ENCODE data around the gene KLRC4. TPM values are rescaled to one million over a fixed set of nuclear protein-coding genes. Genes with fewer than 3 reads are reported as not detected.
"Not testable (repeated sequence)": the region's sequence is repeated elsewhere in the genome, so short reads cannot be mapped to it uniquely, and the experiment has no call there.

KLRC4 gene
- total and polyA plus RNA-seq, 2 experiments from 2014 or later, result not detected

GRCh38 chr12:10422159-10422558 is 12.6 kb upstream of the KLRC4 start:
- ATAC-seq, result peak; percentile 73
- not testable (repeated sequence) for H3K27ac ChIP-seq (ENCODE audit: low read depth); H3K4me2 ChIP-seq; H4K20me1 ChIP-seq (replicated peaks; ENCODE audit: insufficient read depth); H3K27me3 ChIP-seq (ENCODE audit: insufficient read depth); H2AFZ ChIP-seq; H3K4me3 Mint-ChIP-seq; H3K79me2 ChIP-seq (replicated peaks; ENCODE audit: insufficient read depth); H3K27me3 Mint-ChIP-seq (ENCODE audit: insufficient read depth, low read depth, poor library complexity); H3K4me3 ChIP-seq; H3F3A ChIP-seq (replicated peaks; ENCODE audit: low read depth); H3K4me1 Mint-ChIP-seq; H3K9me3 Mint-ChIP-seq; H3K27ac Mint-ChIP-seq; H3K4me1 ChIP-seq (ENCODE audit: insufficient read depth); DNase-seq (ENCODE audit: low spot score); H3K36me3 Mint-ChIP-seq (ENCODE audit: low read depth); H3K9me2 ChIP-seq (ENCODE audit: insufficient read depth); H3K36me3 ChIP-seq (ENCODE audit: insufficient read depth)

GRCh38 chr12:10420334-10420733 is 10.8 kb upstream of the KLRC4 start, which contains the start of gene KLRC3:
Gene KLRC3 (minus strand): TSS chr12:10420595. CDS start chr12:10420550, 45 bp downstream.
- H3K36me3 Mint-ChIP-seq (ENCODE audit: low read depth); H3K36me3 ChIP-seq (ENCODE audit: insufficient read depth); DNase-seq (ENCODE audit: low spot score); H3K4me3 ChIP-seq; H3K4me1 ChIP-seq (ENCODE audit: insufficient read depth); H3K27me3 Mint-ChIP-seq (ENCODE audit: insufficient read depth, low read depth, poor library complexity); H3K9me3 Mint-ChIP-seq; H3K27me3 ChIP-seq (ENCODE audit: insufficient read depth); H3K9me2 ChIP-seq (ENCODE audit: insufficient read depth); ATAC-seq; H3K79me2 ChIP-seq (replicated peaks; ENCODE audit: insufficient read depth); H3K4me2 ChIP-seq; H3K4me3 Mint-ChIP-seq; H3K4me1 Mint-ChIP-seq; H4K20me1 ChIP-seq (replicated peaks; ENCODE audit: insufficient read depth); H3F3A ChIP-seq (replicated peaks; ENCODE audit: low read depth); H2AFZ ChIP-seq; H3K27ac ChIP-seq (ENCODE audit: low read depth); H3K27ac Mint-ChIP-seq: not testable (repeated sequence)

- no peaks in the 10 kb centered on the region for H3K27me3 Mint-ChIP-seq (ENCODE audit: insufficient read depth, low read depth, poor library complexity)
- H3K4me1 Mint-ChIP-seq, result peaks cover 13% of the 10 kb centered on the region; the same call in 2 of the 3 replicates
- H3F3A ChIP-seq (replicated peaks; ENCODE audit: low read depth), result no peaks in the 10 kb centered on the region
- no peak overlapping the region for H3K4me3 ChIP-seq
- no peaks in the 10 kb centered on the region for H3K4me1 ChIP-seq (ENCODE audit: insufficient read depth)
- no peak overlapping the region for H3K27ac ChIP-seq (ENCODE audit: low read depth)
- H3K27ac Mint-ChIP-seq, result no peak overlapping the region
- H3K79me2 ChIP-seq (replicated peaks; ENCODE audit: insufficient read depth), result no peaks in the 10 kb centered on the region
- no peaks in the 10 kb centered on the region for H3K9me3 Mint-ChIP-seq
- DNase-seq (ENCODE audit: low spot score) (no peak), ATAC-seq (peak; percentile 56)
- H3K27me3 ChIP-seq (ENCODE audit: insufficient read depth), result no peaks in the 10 kb centered on the region
- H3K4me2 ChIP-seq, result no peak overlapping the region
- TF ChIP-seq STAT1 (IDR thresholded peaks at IDR 0.05; ENCODE audit: unreplicated experiment), result no peak
- no peak for TF ChIP-seq CREB1 (CRISPR knock-in tag; IDR thresholded peaks at IDR 0.05; ENCODE audit: low read depth)
- H3K36me3 Mint-ChIP-seq (ENCODE audit: low read depth), result no peaks in the 10 kb centered on the region
- H3K4me3 Mint-ChIP-seq, result no peak overlapping the region
- H3K36me3 ChIP-seq (ENCODE audit: insufficient read depth), result no peaks in the 10 kb centered on the region
- no peaks in the 10 kb centered on the region for H4K20me1 ChIP-seq (replicated peaks; ENCODE audit: insufficient read depth)
- no peaks in the 10 kb centered on the region for H3K9me2 ChIP-seq (ENCODE audit: insufficient read depth)
- H2AFZ ChIP-seq, result no peak overlapping the region
Measured at GRCh38 chr12:10408842-10409241, 715 bp downstream of the KLRC4 start.

- Mint-ChIP-seq H3K4me3 (no peak overlapping the region), H3K9me3 (no peaks in the 10 kb centered on the region), H3K4me1 (peaks cover 13% of the 10 kb centered on the region; the same call in 2 of the 3 replicates), H3K27ac (no peak overlapping the region), H3K36me3 (ENCODE audit: low read depth) (no peaks in the 10 kb centered on the region), H3K27me3 (ENCODE audit: insufficient read depth, low read depth, poor library complexity) (no peaks in the 10 kb centered on the region)
- ATAC-seq (no peak), DNase-seq (ENCODE audit: low spot score) (no peak)
- Histone ChIP-seq H3K4me1 (ENCODE audit: insufficient read depth) (no peaks in the 10 kb centered on the region), H3K36me3 (ENCODE audit: insufficient read depth) (no peaks in the 10 kb centered on the region), H3K79me2 (replicated peaks; ENCODE audit: insufficient read depth) (no peaks in the 10 kb centered on the region), H3K9me2 (ENCODE audit: insufficient read depth) (no peaks in the 10 kb centered on the region), H4K20me1 (replicated peaks; ENCODE audit: insufficient read depth) (no peaks in the 10 kb centered on the region), H2AFZ (peak overlapping the region; percentile 9; the same call in 1 of the 2 replicates), H3K4me3 (no peak overlapping the region), H3K4me2 (no peak overlapping the region), H3K27me3 (ENCODE audit: insufficient read depth) (no peaks in the 10 kb centered on the region), H3F3A (replicated peaks; ENCODE audit: low read depth) (no peaks in the 10 kb centered on the region), H3K27ac (ENCODE audit: low read depth) (no peak overlapping the region)
- TF ChIP-seq CTCF (conservative IDR thresholded peaks at IDR 0.05; ENCODE audit: low read depth in 2 of 2) (no peak), STAT1 (IDR thresholded peaks at IDR 0.05; ENCODE audit: unreplicated experiment) (no peak), ZNF114 (CRISPR knock-in tag; IDR thresholded peaks at IDR 0.05) (no peak), ZNF331 (CRISPR knock-in tag; IDR thresholded peaks at IDR 0.05; ENCODE audit: low read depth) (no peak), EZH2phosphoT487 (IDR thresholded peaks at IDR 0.05; ENCODE audit: unreplicated experiment) (no peak), JUNB (IDR thresholded peaks at IDR 0.05; ENCODE audit: unreplicated experiment) (no peak), EZH2 (IDR thresholded peaks at IDR 0.05; ENCODE audit: low read depth, unreplicated experiment) (no peak)
Measured at GRCh38 chr12:10406725-10407124, 2.8 kb downstream of the KLRC4 start.

All from GM23338 (cell line).